ENCODE data around the gene SNX33.

DNA sequence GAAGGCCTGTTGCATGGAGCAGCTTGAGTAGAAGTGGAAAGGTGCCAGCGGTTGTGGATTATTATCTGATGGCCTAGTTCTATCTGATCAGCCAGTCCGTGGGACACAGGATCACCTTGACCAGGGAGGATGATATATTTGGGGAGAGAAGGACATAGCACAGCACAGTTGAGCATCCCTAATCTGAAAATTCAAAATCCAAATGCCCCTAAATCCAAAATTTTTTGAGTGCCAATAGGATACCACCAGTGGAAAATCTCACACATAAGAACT lies 58.9 kb downstream of the SNX33 start:
- TF ChIP-seq, protein P1, sequence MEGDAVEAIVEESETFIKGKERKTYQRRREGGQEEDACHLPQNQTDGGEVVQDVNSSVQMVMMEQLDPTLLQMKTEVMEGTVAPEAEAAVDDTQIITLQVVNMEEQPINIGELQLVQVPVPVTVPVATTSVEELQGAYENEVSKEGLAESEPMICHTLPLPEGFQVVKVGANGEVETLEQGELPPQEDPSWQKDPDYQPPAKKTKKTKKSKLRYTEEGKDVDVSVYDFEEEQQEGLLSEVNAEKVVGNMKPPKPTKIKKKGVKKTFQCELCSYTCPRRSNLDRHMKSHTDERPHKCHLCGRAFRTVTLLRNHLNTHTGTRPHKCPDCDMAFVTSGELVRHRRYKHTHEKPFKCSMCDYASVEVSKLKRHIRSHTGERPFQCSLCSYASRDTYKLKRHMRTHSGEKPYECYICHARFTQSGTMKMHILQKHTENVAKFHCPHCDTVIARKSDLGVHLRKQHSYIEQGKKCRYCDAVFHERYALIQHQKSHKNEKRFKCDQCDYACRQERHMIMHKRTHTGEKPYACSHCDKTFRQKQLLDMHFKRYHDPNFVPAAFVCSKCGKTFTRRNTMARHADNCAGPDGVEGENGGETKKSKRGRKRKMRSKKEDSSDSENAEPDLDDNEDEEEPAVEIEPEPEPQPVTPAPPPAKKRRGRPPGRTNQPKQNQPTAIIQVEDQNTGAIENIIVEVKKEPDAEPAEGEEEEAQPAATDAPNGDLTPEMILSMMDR (IDR thresholded peaks at IDR 0.05) = no peak
- no peak for TF ChIP-seq POLR2A (IDR thresholded peaks at IDR 0.05)
